K562 (cell line): Measurements from ENCODE around the gene MFAP3L. TPM values are rescaled to one million over a fixed set of nuclear protein-coding genes. Genes with fewer than 3 reads are reported as not detected.

Experiments
- BRD4 ChIP-seq: fragments of 200-600 bp; sonication (generic); IDR thresholded peaks from 2 replicates; pipeline ENCODE4 v1.6.1; 2017; ENCODE audit warnings: inconsistent platforms
- CREB1 ChIP-seq, 2 experiments: sonication (generic) in 1 of 2; formaldehyde crosslinking in 1 of 2; IDR thresholded peaks; 2 replicates each; pipeline versions ENCODE4 v1.6.1 to v1.8.0; 2012 to 2022; ENCODE audit warnings: inconsistent platforms in 1 of 2, mild to moderate bottlenecking in 1 of 2, missing genetic modification reagents in 1 of 2, moderate library complexity in 1 of 2
- CREM ChIP-seq: IDR thresholded peaks from 2 replicates; pipeline ENCODE4 v1.6.1; 2014; ENCODE audit warnings: antibody characterized with exemption, low read depth
- CTBP1 ChIP-seq: fragments of 450-650 bp; IDR thresholded peaks from 2 replicates; pipeline ENCODE4 v1.6.1; 2016; ENCODE audit warnings: borderline replicate concordance
- E2F4 ChIP-seq: sonication (generic); formaldehyde crosslinking; IDR thresholded peaks from 2 replicates; pipeline ENCODE4 v1.8.0; 2022; ENCODE audit warnings: mild to moderate bottlenecking, low read depth, missing genetic modification reagents
- E2F6 ChIP-seq, 2 experiments: IDR thresholded peaks; 2 replicates each; pipeline ENCODE4 v1.6.1; 2011; ENCODE audit warnings: borderline replicate concordance in 1 of 2, control low read depth in 1 of 2, low read depth in 1 of 2, low read length in 1 of 2, mild to moderate bottlenecking in 1 of 2, mixed read lengths in 1 of 2, moderate library complexity in 1 of 2; ENCODE audit not compliant: insufficient read depth in 1 of 2, insufficient read length in 1 of 2, poor library complexity in 1 of 2, severe bottlenecking in 1 of 2; ENCODE audit errors: extremely low read depth in 1 of 2
- HCFC1 ChIP-seq: IDR thresholded peaks from 2 replicates; pipeline ENCODE4 v1.6.1; 2012; ENCODE audit warnings: low read depth, low read length, improper control_type of control experiment
- HDAC2 ChIP-seq: fragments of 450-650 bp; IDR thresholded peaks from 2 replicates; pipeline ENCODE4 v1.6.1; 2016; ENCODE audit warnings: mild to moderate bottlenecking
- JUND ChIP-seq, 2 experiments: IDR thresholded peaks; 2 replicates in 1 of 2; 3 replicates in 1 of 2; pipeline ENCODE4 v1.6.1; 2011; ENCODE audit warnings: borderline replicate concordance in 2 of 2, low read depth in 2 of 2, low read length in 2 of 2, improper control_type of control experiment in 1 of 2, missing biosample characterization in 1 of 2, missing genetic modification characterization in 1 of 2, missing genetic modification reagents in 1 of 2
- KDM2B ChIP-seq: fragments of 250-450 bp; sonication (Bioruptor Pico); IDR thresholded peaks from 2 replicates; pipeline ENCODE4 v1.8.0; 2021; ENCODE audit warnings: mild to moderate bottlenecking, moderate library complexity
- KLF13 ChIP-seq: fragments of 450-650 bp; IDR thresholded peaks from 2 replicates; pipeline ENCODE4 v1.6.1; 2016; ENCODE audit warnings: missing genetic modification characterization, low read depth, mild to moderate bottlenecking, missing compliant biosample characterization, moderate library complexity, borderline replicate concordance
- MCM2 ChIP-seq: fragments of 450-650 bp; IDR thresholded peaks from 2 replicates; pipeline ENCODE4 v1.6.1; 2017; ENCODE audit warnings: low read depth, mild to moderate bottlenecking
- PPARD ChIP-seq: fragments of 250-450 bp; sonication (Bioruptor Pico); IDR thresholded peaks from 2 replicates; pipeline ENCODE4 v1.8.0; 2022; ENCODE audit warnings: inconsistent platforms, mild to moderate bottlenecking, moderate library complexity
- PREB ChIP-seq: sonication (generic); formaldehyde crosslinking; IDR thresholded peaks from 2 replicates; pipeline ENCODE4 v1.8.1; 2023; ENCODE audit warnings: mild to moderate bottlenecking, missing genetic modification reagents
- SP1 ChIP-seq: sonication (generic); formaldehyde crosslinking; IDR thresholded peaks from 2 replicates; pipeline ENCODE4 v1.8.1; 2022; ENCODE audit warnings: mild to moderate bottlenecking, missing genetic modification reagents
- THAP7 ChIP-seq: fragments of 250-450 bp; sonication (Bioruptor Pico); IDR thresholded peaks from 2 replicates; pipeline ENCODE4 v1.5.0; 2021
- TOE1 ChIP-seq, 2 experiments: fragments of 450-650 bp in 1 of 2; sonication (generic) in 1 of 2; formaldehyde crosslinking in 1 of 2; IDR thresholded peaks; 2 replicates each; pipeline versions ENCODE4 v1.7.1 to v1.8.0; 2016 to 2022; ENCODE audit warnings: borderline replicate concordance in 2 of 2, mild to moderate bottlenecking in 2 of 2, antibody characterized with exemption in 1 of 2, inconsistent platforms in 1 of 2, low read depth in 1 of 2, missing genetic modification reagents in 1 of 2, moderate library complexity in 1 of 2
- UBTF ChIP-seq, 2 experiments: IDR thresholded peaks; 2 replicates each; pipeline ENCODE4 v1.6.1; 2012; ENCODE audit warnings: improper control_type of control experiment in 2 of 2, low read depth in 2 of 2, low read length in 2 of 2, borderline replicate concordance in 1 of 2
- ZNF384 ChIP-seq: IDR thresholded peaks from 2 replicates; pipeline ENCODE4 v1.6.1; 2012; ENCODE audit warnings: low read depth, low read length, improper control_type of control experiment
- polyA plus RNA-seq, 8 experiments: library from polyadenylated mRNA; depleted of rRNA in 4 of 8; stranded (reverse) in 5 of 8; unstranded in 3 of 8; fragments of >200 nt; fragmentation: Nextera tagmentation in 2 of 8; fragmentation: Illumina TruSeq in 1 of 8; extraction: Ambion mirVana in 2 of 8; extraction: Trizol in 1 of 8; gene quantifications; 2 replicates each; pipeline versions ENCODE4 v1.2.1 to v1.2.3, GENCODE V29; 2011 to 2014; ENCODE audit warnings: inconsistent platforms in 1 of 8, missing spikeins in 1 of 8
- total RNA-seq, 7 experiments: library from RNA; depleted of rRNA in 6 of 7; stranded (reverse); fragments of >200 nt in 6 of 7; fragmentation: Illumina TruSeq in 2 of 7; extraction: Trizol in 2 of 7; gene quantifications; 2 replicates each; pipeline versions ENCODE4 v1.2.1 to v1.2.3, GENCODE V29; 2011 to 2021; ENCODE audit warnings: low replicate concordance in 1 of 7

Gene MFAP3L
- total and polyA plus RNA-seq, 9 of the 15 experiments (the other 6 are each of a cell fraction or from before 2014, with no cell fraction given), result 0.06 to 0.25 (median 0.20) TPM; not detected in 3

- peak; percentile 88 for TF ChIP-seq TOE1 (IDR thresholded peaks at IDR 0.05; ENCODE audit: borderline replicate concordance)
- TF ChIP-seq TOE1 (CRISPR knock-in tag; IDR thresholded peaks at IDR 0.05; ENCODE audit: borderline replicate concordance, low read depth), result no peak
- 0 out of 2 replicates have a peak, but pooled peaks have one; percentile 29 for TF ChIP-seq KDM2B (CRISPR knock-in tag)
- TF ChIP-seq BRD4, result no peak
- 0 out of 2 replicates have a peak, but pooled peaks have one; percentile 55 for TF ChIP-seq PREB (CRISPR knock-in tag)
- TF ChIP-seq HDAC2, result 0 out of 2 replicates have a peak, but pooled peaks have one; percentile 12
- TF ChIP-seq THAP7, result no peak
- TF ChIP-seq E2F4 (CRISPR knock-in tag), result no peak
- TF ChIP-seq PPARD (CRISPR knock-in tag), result no peak
- no peak for TF ChIP-seq KLF13 (tag)
- TF ChIP-seq HCFC1, result peak; percentile 29; the same call in 1 of the 2 replicates
- TF ChIP-seq UBTF (IDR thresholded peaks at IDR 0.05; ENCODE audit: borderline replicate concordance in 1 of 2, low read depth in 2 of 2, low read length in 2 of 2), result peak in 1 of 2 experiments; percentile 75; a peak in 2 of 4 replicates
- peak; percentile 70 for TF ChIP-seq ZNF384
- peak; percentile 47; the same call in 1 of the 2 replicates for TF ChIP-seq CTBP1
- TF ChIP-seq JUND (IDR thresholded peaks at IDR 0.05; ENCODE audit: borderline replicate concordance, low read depth, low read length), result 0 out of 2 replicates have a peak, but pooled peaks have one; percentile 14
- no peak for TF ChIP-seq JUND (tag; IDR thresholded peaks at IDR 0.05; ENCODE audit: borderline replicate concordance, low read depth, low read length)
- TF ChIP-seq MCM2, result no peak
- no peak for TF ChIP-seq CREB1 (IDR thresholded peaks at IDR 0.05)
- TF ChIP-seq CREB1 (CRISPR knock-in tag; IDR thresholded peaks at IDR 0.05), result 0 out of 2 replicates have a peak, but pooled peaks have one; percentile 23
- peak; percentile 41; the same call in 1 of the 2 replicates for TF ChIP-seq SP1
- peak; percentile 54 to 67 for TF ChIP-seq E2F6 (IDR thresholded peaks at IDR 0.05; ENCODE audit: borderline replicate concordance in 1 of 2, extremely low read depth in 1 of 2, insufficient read depth in 1 of 2, insufficient read length in 1 of 2, low read depth in 1 of 2, low read length in 1 of 2, poor library complexity in 1 of 2, severe bottlenecking in 1 of 2)
- TF ChIP-seq CREM, result peak; percentile 54; the same call in 1 of the 2 replicates
Observed at GRCh38 chr4:170027181-170027829, 1.1 kb upstream of the MFAP3L start (continued).
